HG02852 (cell line): ENCODE measurements around the gene PPM1M.
"Not testable (repeated sequence)": the region's sequence is repeated elsewhere in the genome, so short reads cannot be mapped to it uniquely, and the experiment has no call there.

Experiments
- ATAC-seq: cut with Tn5 transposase; IDR thresholded peaks from one replicate; pipeline ENCODE4 v1.9.1; 2021; ENCODE audit warnings: mild to moderate bottlenecking, moderate library complexity; ENCODE audit not compliant: unreplicated experiment

The PPM1M gene

DNA sequence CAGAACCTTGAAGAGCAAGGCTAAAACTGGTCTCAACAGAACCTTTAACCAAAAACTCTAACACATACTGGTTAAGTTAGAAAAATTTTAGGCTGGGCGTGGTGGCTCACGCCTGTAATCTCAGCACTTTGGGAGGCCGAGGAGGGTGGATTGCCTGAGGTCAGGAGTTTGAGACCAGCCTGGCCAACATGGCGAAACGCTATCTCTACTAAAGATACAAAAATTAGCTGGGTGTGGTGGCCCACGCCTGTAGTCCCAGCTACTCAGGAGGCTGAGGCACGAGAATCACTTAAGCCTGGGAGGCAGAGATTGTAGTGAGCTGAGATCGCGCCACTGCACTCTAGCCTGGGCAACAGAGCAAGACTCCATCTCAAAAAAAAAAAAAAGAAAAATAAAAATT lies 26.6 kb downstream of the PPM1M start:
- not testable (repeated sequence) for ATAC-seq

DNA sequence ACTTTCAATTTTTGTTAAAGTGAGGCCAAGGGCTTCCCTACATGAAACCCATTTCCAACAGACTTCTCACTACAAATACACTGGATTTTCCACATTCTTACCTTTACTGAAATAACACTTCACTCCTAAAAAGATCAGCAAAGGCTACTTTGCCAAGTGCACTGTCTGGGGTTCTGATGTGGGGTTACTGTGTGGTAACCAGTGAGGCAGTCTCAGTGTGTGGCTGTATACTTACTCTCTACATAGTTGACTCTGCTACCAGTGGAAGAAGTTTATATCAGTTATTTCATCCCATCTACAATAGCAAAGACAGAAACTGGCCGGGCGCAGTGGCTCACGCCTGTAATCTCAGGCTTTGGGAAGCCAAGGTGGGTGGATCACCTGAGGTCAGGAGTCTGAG lies 27.3 kb downstream of the PPM1M start:
- ATAC-seq, result no peak

DNA sequence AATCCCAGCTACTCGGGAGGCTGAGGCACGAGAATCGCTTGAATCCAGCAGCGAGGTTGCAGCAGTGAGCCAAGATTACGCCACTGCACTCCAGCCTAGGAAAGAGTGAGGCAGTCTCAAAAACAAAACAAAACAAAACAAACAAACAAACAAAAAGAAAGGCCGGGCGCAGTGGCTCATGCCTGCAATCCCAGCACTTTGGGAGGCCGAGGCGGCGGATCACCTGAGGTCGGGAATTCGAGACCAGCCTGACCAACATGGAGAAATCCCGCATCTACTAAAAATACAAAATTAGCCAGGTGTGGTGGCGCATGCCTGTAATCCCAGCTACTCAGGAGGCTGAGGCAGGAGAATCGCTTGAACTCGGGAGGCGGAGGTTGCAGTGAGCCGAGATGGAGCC lies 29.2 kb downstream of the PPM1M start:
- not testable (repeated sequence) for ATAC-seq

DNA sequence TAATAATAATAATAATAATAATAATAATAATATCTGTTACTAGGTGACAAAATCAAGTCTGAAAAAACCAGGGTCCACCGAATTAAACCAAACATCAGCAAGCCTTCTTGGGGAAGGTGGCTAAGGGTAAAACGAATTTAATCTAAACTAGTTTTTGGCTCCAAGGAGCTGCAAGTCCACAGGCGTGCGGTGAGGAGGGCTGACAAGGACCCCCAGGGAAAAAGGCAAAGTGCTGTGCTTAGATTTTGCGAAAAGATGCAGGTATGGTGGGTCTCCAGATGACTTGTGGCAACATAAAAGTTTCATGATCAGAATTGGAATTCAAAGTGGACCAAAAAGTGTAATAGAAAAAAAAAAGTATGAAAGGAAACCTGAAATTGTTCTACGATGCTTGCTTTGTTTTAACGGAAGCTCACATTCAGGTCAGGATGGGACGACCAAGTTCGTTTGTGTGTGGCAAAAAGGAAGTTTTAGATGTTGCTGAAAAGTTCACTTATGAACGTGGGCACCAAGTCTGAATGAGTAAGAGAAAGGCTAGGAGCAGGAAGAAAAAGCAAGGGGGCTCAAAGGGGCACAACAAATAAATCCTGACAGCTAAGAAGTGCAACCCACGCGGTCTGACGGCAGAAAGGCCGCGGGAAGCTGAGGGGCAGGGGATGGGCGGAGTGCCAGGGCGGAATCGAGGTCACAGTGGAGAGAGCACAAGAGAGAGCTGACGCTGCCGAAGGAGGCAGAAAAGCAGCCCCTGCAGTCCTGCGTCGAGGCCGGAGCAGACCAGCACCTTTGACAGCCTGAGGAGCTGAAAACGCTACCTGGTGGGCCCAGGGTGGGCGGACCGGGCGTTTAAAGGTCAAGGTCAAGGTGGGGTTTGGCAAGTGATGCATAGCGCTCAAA lies 31.8 kb downstream of the PPM1M start:
- ATAC-seq, result no peak

DNA sequence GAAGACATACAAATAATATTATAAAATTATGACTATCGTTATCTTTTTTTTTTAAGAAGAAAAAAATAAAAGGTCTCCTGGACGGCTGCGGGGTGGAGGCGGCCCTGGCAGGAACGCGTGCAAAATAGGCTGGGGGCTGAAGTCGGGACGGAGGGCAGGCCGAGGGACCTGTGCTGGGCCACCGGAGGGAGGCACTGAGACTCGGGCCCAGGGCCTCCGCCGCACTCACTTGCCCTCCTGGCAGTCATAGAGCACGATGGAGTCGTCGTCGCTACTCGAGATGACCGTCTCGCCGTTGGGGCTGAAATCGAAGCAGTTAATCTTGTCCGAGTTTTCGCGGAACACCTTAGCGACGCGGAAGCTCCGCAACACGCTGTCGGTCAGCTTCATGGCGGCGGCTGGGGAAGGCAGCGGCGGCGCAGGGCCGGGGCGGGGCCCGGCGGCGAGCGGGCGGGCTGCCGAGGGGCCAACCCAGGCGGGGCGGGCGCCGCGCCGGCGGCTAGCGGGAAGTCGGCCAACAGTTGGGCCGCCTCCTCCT lies 32.5 kb downstream of the PPM1M start:
- ATAC-seq, result peak; percentile 58

DNA sequence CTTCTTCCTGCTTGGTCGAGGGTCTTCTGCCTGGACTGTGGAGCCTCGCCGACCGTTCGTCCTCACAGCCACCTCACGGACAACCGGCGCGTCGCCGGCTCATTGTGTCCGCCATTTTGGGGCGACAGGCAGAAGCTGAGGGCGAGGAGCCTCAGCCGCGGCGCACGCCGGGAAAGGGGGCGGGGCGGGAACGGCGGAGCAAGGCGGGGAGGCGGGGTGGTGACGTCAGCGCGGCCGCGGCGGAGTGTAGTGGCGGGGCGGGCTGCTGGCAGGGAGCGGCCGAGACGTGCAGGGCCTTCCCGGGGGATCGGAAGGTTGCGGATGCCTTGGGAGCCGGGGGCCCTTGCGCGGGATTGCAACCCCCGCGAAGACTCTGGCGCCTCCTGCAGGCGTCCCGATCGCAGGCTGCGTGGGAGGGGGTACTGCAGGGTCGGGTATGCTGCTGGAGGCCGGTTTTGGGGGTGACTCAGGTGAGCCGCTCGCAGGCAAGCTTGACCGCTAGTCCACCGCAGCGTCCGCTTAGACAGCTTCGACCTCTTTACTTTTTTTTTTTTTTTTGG lies 33.0 kb downstream of the PPM1M start, which contains the start of gene WDR82:
WDR82 (minus strand) TSS at position 140 of the 560 bp plus-strand sequence. CDS start 288 bp downstream, outside the sequence.
- ATAC-seq, result peak; percentile 86

DNA sequence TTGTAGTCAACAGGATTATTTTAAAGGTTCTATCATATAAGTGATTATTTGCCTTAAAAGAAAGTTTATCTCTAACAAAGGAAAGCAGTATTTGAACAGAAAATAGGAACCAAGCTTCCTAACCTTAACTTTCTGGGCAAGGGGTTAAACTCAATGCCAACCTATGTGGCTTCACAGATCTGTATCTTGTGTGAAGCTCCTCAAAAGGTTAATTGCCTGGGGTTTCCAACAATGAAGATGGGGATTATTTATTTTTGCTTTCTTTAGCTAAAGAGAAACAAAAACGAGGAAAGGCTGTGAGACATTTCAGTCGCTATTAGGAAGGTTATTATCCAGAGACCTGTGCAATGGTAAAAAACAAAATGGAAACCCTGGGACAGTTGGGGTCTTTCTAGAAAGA lies 34.0 kb downstream of the PPM1M start:
- ATAC-seq, result no peak

DNA sequence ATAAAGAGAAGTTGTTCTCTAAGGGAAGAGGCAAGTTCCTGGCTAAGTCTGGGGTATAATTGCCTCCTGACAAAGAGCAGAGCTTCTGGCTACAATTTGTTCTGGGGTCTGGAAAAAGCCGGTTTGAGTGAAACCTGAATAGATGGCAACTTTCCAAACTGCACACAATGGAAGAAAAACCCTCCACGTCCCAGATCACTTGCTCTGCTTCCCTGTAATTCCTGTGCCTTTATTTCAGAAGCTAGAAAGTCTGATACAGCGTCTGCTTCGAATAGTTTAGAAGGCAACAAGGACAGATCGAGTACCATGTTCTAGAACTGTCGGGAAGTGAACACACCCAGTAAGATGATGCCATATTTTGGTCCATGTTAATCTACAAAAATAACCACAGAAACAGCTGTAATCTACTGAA lies 34.5 kb downstream of the PPM1M start:
- no peak for ATAC-seq

DNA sequence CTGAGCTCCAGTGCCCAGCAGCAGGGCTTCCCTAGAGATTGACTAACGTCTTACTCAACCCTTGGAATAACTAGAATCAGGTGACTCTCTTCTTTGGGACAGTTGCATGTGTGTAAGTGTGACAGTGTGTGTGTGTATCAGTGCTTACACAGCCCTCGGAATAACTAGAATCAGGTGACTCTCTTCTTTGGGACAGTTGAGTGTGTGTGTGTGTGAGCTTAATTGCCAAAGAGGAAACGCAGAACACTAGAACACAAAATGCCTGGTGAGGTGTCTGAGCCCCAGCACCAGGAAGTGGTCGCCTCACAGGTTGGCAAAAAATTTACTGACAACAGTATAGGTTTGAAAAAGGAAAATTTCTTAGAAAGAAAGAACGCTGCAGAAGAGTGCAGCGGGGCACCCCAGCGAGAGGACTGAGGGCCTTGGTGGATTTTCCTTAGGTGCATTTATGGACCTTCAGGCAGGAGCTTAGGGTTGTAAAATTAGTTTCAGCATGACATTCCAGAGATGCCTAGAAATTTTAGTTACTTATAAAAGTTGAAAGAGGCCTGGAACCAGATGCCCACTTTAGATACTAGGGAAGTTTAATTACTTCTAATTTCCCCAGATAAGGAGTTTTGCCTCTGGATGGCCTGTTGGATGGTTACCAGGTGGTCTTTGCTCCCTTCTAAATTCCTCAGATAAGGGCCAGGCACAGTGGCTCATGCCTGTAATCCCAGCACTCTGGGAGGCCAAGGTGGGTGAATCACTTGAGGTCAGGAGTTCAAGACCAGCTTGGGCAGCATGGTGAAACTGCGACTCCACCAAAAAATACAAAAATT lies 36.6 kb downstream of the PPM1M start:
- ATAC-seq, result no peak

DNA sequence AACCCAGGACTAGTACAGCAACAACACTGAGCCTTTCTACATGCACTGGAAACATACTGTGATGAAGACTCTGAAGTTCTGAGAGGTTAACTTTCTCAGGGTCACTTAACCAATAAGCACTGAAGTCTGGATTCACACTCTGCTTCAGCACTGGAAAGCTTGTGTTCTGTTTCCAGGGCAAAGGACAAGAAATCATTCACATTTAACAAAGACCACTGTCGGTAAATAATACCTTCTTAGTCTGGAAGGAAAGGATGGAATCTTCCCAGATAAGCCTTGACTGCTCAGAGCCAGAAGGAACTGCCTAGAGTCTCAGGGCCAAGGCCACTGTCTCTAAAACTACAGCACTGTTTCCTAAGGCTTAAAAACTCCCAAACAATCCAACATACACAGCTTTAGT lies 37.7 kb downstream of the PPM1M start:
- ATAC-seq, result no peak

DNA sequence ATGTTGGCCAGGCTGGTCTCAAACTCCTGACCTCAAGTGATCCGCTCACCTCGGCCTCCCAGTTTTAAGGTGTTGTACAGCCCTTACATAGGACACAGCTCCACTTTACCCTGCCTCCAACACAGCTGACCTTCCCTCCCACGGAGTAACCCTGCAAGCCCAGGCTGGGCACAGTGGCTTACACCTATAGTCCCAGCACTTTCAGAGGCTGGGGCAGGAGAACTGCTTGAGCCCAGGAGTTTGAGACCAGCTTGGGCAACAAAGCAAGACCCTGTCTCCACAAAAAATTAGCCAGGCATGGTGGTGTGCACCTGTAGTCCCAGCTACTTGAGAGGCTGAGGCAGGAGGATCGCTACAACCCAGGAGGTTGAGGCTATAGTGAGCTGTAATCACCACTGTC lies 38.5 kb downstream of the PPM1M start:
- not testable (repeated sequence) for ATAC-seq

DNA sequence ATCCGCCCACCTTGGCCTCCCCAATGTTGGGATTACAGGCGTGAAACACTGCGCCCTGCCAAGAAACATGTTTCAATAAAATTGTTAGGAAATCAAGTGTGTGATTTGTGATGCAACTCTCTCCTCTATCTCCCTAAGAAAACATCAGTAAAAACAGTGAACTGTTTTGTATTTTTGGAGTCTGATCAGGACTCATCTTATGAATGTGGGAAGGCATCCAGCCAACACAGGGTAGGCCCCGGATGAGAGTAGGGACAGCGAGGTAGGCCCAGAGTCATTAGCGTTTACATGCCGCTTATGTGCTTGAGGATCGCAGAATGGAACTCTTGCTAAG lies 41.2 kb downstream of the PPM1M start:
- no peak for ATAC-seq

DNA sequence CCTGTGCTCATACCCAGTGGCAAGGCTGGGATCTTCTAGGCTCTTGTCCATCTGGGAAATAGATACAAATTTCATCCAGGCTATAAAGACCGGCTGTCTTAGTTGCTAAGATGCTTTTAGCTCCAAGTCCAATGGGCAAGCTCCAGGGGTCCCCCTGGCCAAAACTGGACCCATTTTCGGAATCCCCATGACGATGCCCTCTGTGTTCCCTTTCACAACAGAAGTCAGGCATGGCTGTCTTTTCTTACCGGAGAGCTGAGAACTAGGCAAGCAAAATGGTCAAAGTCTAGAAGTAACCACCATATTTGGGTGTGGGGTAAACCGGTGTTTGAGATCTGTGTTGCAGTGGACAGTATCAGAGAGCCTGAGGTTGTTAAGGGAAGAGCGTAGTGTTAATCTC lies 43.1 kb downstream of the PPM1M start:
- no peak for ATAC-seq

DNA sequence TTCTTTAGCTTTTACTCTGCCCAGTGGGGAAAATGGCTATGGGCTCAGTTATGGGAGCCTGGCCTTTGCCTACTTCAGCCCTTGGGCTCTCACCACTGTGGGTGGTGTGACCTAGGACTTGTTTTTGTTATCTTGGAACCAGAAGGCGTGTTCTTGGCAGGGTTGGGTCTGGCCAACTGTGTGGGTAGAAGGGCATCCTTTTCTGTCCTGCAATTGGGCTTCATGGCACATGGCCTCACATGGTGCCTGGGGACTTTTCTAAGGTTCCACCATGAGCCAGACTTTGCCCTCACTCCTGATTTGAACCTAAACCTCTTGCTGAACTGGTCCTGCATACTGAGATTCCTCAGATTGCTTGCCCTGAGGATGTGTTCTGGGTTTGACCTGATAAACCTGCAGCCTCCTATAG lies 43.8 kb downstream of the PPM1M start:
- no peak for ATAC-seq

DNA sequence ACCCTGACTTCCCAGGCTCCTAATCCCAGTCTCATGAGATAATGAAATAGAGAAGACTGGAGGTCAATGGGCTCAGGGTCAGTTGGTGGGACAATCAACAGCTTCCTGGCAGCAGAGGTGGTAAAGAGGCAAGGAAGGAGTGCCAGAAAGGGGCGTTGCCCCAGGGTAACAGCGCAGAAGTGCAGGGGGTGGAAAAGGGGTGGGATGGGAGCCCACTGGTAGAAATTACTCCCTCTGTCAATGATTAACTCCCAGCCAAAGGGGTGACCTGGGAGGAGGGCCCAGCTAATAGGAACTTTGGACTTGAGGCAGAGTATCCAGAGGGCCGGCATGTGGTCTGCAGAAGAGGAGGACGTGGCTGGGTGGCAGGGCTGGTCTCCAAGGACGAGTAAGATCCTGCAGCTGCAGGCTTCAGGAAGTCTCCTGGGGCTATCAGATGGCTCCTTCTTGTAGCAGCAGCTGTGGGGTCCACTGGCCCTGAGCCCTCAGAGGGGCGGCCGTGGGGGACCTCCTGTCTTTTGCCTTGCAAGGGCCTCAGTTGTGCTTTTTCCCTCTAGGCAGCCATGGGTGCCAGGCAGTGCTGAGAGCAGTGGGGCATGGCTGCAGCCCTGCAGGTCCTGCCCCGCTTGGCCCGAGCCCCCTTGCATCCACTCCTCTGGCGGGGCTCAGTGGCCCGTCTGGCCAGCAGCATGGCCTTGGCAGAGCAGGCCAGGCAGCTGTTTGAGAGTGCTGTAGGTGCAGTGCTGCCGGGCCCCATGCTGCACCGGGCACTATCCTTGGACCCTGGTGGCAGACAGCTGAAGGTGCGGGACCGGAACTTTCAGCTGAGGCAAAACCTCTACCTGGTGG lies 44.4 kb downstream of the PPM1M start:
- ATAC-seq, result no peak

DNA sequence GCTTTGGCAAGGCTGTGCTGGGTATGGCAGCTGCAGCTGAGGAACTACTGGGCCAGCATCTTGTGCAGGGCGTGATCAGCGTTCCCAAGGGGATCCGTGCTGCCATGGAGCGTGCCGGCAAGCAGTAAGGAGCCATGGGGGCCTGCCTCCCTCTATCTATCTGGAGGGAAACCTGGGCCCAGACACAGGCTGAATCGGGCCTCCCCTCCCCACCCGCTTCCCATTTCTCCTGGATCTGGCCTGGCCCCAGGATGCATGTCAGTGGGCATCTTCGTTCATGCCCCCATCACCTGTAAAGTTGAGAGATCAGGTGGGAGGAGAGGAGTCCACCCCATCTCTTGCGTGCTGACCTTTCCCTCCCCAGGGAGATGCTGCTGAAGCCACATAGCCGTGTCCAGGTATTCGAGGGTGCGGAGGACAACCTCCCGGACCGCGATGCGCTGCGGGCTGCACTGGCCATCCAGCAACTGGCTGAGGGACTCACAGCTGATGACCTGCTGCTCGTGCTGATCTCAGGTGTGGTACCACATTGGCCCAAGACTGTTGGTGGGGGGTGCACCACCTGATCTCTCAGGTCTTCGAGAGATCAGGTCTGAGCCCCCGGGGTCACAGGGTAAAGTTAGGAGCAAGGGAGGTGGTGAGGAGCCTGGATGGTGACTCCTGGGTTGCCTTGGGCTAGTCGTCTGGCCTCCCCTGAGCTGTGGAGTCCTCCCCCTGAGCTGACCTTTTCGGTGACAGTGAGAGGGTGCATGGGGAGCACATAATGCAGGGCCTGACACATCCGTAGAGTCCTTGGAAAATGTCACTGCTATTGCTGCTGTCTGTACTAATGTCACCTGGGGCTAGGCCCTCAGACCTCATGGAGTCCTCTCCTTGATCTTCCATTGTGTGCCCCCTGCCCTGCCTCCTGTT lies 45.3 kb downstream of the PPM1M start:
- no peak for ATAC-seq

DNA sequence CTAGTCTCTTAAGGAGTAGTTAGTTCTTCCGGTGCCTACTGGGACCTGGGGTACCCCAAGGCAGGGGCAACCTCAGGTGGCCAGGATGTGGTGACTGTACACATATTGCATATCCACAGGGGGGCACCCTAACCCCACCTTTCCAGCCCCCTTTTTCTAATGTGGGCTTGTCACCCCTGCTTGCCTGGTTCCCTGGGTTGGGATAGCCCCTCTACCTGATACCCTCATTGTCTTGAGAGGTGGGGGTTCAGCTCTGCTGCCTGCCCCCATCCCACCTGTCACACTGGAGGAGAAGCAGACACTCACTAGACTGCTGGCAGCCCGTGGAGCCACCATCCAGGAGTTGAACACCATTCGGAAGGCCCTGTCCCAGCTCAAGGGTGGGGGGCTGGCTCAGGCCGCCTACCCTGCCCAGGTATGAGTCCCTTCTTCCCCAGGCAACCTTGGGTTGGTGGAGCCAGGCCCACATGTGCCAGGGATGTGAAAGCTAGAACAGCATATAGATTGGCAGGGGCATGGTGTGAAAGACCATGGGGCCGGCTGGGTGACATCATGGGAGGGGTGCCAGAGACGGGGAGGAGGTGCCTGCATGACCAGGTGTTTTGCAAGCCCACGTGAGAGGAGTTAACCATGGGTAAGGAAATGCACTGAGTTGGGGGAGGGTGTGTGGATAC lies 46.1 kb downstream of the PPM1M start:
- ATAC-seq, result no peak

DNA sequence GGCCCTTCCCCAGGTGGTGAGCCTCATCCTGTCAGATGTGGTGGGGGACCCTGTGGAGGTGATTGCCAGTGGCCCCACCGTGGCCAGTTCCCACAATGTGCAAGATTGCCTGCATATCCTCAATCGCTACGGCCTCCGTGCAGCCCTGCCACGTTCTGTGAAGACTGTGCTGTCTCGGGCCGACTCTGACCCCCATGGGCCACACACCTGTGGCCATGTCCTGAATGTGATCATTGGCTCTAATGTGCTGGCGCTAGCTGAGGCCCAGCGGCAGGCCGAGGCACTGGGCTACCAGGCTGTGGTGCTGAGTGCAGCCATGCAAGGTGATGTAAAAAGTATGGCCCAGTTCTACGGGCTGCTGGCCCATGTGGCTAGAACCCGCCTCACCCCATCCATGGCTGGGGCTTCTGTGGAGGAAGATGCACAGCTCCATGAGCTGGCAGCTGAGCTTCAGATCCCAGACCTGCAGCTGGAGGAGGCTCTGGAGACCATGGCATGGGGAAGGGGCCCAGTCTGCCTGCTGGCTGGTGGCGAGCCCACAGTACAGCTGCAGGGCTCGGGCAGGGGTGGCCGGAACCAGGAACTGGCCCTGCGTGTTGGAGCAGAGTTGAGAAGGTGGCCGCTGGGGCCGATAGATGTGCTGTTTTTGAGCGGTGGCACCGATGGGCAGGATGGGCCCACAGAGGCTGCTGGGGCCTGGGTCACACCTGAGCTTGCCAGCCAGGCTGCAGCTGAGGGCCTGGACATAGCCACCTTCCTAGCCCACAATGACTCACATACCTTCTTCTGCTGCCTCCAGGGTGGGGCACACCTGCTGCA lies 46.9 kb downstream of the PPM1M start:
- no peak for ATAC-seq
